ENCODE data around the gene TRAPPC6A.

GRCh38 chr19:45117671-45118070 lies 60.4 kb downstream of the TRAPPC6A start:
- no peak for TF ChIP-seq POLR2A (IDR thresholded peaks at IDR 0.05; ENCODE audit: insufficient read depth in 1 of 2, low read depth in 2 of 2, low read length in 2 of 2)
- TF ChIP-seq, protein P1, sequence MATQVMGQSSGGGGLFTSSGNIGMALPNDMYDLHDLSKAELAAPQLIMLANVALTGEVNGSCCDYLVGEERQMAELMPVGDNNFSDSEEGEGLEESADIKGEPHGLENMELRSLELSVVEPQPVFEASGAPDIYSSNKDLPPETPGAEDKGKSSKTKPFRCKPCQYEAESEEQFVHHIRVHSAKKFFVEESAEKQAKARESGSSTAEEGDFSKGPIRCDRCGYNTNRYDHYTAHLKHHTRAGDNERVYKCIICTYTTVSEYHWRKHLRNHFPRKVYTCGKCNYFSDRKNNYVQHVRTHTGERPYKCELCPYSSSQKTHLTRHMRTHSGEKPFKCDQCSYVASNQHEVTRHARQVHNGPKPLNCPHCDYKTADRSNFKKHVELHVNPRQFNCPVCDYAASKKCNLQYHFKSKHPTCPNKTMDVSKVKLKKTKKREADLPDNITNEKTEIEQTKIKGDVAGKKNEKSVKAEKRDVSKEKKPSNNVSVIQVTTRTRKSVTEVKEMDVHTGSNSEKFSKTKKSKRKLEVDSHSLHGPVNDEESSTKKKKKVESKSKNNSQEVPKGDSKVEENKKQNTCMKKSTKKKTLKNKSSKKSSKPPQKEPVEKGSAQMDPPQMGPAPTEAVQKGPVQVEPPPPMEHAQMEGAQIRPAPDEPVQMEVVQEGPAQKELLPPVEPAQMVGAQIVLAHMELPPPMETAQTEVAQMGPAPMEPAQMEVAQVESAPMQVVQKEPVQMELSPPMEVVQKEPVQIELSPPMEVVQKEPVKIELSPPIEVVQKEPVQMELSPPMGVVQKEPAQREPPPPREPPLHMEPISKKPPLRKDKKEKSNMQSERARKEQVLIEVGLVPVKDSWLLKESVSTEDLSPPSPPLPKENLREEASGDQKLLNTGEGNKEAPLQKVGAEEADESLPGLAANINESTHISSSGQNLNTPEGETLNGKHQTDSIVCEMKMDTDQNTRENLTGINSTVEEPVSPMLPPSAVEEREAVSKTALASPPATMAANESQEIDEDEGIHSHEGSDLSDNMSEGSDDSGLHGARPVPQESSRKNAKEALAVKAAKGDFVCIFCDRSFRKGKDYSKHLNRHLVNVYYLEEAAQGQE (IDR thresholded peaks at IDR 0.05; ENCODE audit: borderline replicate concordance in 1 of 2, low read depth in 1 of 2, low read length in 2 of 2) = no peak
- TF ChIP-seq, protein P2, sequence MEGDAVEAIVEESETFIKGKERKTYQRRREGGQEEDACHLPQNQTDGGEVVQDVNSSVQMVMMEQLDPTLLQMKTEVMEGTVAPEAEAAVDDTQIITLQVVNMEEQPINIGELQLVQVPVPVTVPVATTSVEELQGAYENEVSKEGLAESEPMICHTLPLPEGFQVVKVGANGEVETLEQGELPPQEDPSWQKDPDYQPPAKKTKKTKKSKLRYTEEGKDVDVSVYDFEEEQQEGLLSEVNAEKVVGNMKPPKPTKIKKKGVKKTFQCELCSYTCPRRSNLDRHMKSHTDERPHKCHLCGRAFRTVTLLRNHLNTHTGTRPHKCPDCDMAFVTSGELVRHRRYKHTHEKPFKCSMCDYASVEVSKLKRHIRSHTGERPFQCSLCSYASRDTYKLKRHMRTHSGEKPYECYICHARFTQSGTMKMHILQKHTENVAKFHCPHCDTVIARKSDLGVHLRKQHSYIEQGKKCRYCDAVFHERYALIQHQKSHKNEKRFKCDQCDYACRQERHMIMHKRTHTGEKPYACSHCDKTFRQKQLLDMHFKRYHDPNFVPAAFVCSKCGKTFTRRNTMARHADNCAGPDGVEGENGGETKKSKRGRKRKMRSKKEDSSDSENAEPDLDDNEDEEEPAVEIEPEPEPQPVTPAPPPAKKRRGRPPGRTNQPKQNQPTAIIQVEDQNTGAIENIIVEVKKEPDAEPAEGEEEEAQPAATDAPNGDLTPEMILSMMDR (CRISPR knock-in tag; IDR thresholded peaks at IDR 0.05) = no peak
- no peak for TF ChIP-seq EHMT2 (IDR thresholded peaks at IDR 0.05; ENCODE audit: borderline replicate concordance, low read depth, low read length)
- no peak for TF ChIP-seq TARDBP (CRISPR knock-in tag; IDR thresholded peaks at IDR 0.05)
- TF ChIP-seq SRSF9 (IDR thresholded peaks at IDR 0.05; ENCODE audit: borderline replicate concordance, insufficient read depth, low read depth, low read length, poor library complexity, severe bottlenecking) = no peak
- TF ChIP-seq SALL2 (CRISPR knock-in tag; IDR thresholded peaks at IDR 0.05) = no peak
- no peak for TF ChIP-seq TSC22D2 (CRISPR knock-in tag; IDR thresholded peaks at IDR 0.05; ENCODE audit: borderline replicate concordance)
- no peak for TF ChIP-seq ZBTB3 (CRISPR knock-in tag; IDR thresholded peaks at IDR 0.05; ENCODE audit: borderline replicate concordance, low read depth)

Measured in HepG2 (cell line).